ENCODE data around the gene KSR1.
A peak's percentile ranks its signal among the peaks of the same experiment; 100 is the strongest.

KSR1 gene

DNA sequence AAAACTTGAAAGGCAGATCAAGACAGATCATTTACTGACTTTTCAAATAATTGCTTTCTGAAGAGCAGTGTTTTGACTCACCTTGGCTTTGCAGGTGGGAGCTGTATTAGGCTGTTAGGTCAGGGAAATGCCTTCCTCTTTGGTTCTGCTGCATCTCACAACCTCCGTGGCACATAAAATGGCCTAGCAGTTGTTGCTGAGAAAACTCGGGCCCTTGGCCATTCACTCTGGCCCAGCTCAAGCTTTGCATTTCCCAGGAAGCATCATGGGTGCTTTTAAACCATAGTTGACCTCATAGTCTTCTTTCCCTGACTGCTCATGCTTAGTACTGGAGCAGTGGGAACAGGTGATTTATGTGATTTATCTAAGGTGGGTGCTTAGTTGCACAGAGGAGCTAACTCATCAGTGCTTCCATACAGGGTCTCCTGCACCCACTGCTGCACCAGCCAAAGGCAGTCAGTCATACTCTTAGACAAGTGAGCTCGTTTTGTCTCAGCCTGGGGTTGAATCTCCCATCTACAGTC, 83.6 kb downstream of the KSR1 start:
- DNase-seq, result no peak

DNA sequence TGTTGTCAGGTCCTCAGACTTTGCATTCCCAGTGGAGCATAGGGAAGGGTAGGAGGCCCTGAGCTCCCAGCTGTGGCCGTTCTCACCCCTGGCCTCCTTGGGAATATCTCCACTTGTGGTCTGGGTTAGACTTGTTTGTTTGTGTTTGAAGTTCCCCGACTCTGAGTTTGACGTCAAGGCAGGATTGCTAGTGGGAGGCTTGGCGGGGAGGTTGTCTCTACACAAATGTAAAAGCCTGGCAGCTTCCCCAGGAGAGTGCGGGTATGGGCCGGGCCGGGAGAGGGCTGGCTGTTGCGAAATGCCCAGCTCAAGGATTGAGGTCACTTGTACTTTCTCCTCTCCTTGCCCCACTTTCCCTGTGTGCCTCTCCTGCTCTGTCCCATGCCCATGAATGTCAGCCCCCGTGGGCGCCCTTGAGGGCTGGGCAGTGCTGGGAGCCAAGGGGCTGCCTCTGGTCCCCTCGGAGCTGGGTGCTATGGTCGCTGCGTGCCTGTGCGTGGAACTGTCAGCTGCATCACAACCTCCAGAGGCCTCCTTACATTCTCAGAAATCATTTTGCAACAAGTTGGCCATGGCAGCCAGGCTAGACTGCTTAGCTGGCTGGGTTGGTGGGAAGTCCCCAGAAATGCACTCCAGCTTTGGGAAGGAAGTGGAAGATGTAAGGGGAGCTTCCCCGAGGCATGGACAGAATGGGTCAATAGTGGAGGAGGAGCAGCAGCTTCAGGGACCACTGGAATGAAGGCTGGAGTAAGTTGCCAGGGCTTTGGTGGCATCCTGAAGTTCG, 84.3 kb downstream of the KSR1 start:
- no peak for DNase-seq

- no peak for DNase-seq
Measured at GRCh38 chr17:27541301-27542023, 85.2 kb downstream of the KSR1 start.

DNA sequence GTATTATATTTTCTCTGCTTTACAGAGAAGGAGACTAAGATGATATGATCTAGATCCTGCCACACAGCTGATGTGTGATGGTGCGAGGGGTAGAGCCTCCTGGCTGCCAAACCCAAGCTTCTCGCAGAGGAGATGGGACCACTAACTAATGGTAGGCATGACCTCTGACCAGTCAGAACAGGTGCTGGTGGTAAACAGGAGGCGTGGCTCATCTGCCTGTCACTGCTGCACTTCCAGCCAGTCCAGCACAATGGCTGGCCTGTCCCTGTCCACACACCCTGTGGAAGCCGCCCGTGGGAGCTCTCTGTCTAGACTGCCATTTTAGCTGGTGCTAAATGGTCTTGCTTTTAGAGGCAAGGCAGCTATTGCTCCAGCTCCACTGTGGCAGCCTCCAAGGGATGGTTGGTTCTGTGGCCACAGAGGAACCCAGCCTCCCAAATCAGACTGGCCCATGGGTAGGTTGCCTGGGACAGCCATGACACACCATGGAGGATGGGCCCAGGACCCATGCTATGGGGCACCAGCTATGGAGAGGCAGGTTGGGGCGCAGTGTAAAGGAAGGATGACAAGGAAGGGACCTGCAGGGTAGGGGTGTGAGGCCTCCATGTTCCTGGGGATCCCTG, 86.7 kb downstream of the KSR1 start:
- no peak for DNase-seq

DNA sequence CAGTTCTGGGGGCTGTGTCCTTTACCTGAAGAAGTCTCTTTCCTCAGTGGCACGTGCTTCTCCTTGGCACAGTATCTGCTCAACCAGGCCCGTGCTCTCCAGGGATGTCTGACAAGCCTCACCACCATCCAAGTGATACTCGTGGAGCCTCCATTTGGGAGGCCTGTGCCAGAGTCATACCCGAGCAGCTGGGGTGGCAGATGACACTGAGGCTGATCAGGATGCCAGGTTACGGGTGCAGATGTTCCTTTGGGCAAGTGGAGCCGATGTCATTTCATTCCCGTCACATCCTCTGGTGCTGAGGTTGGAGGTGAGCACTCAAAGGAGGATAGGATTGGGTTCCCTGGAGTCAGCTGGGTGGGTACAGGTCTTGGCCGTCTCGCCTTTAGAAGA, 87.2 kb downstream of the KSR1 start:
- no peak for DNase-seq

- DNase-seq, result no peak
Measured at GRCh38 chr17:27543958-27544349, 87.7 kb downstream of the KSR1 start.

- peak; percentile 60 for DNase-seq
Measured at GRCh38 chr17:27544350-27545131, 88.3 kb downstream of the KSR1 start.

GRCh38 chr17:27545562-27546229, 89.4 kb downstream of the KSR1 start:
- DNase-seq, result no peak

DNA sequence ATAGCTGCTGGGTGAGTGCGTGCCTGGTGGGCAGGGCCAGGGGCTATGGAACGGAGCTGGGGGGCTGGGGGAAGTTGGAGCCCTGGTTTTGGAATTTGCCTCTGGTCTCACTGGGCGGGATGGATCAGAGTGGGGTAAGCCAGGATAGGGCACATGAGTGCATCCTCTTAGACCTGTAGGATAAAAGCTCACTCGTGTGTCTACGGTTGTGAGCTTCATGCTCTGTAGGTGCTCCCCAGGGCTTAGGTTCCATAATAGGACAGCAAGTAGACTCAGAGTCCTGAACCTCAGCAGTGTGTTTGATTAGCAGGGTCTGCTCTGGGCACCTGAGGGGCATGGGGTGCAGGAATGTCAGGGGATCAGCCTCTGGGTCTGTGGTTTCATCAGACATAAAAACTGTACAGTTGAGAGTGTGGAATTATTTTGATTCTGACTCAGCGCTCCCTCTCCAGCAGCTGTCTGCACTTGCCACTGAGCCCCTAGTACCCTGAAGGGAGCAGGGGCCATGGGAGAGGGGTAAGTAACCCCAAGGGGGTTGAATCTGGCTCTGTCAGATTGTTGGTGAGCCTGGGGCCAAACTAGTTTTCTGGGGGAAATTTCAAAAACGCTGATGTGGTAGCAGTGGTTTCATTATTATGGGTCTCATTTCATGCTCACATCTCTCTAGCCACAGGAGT, 90.5 kb downstream of the KSR1 start:
- no peak for DNase-seq

GRCh38 chr17:27547301-27547683, 91.0 kb downstream of the KSR1 start:
- DNase-seq, result no peak

DNA sequence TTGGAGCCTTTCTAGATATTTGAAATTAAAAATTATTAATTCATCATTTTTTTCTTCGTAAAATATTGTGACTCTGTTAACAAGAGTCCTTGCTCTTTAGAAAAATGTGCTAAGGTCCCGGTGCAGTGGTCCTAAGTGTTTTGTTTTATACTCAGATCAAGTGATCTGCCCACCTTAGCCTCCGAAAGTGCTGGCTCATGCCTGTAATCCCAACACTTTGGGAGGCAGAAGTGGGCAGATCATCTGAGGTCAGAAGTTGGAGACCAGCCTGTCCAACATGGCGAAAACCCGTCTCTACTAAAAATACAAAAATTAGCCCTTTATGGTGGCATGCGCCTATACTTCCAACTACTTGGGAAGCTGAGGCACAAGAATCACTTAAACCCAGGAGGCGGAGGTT, 92.1 kb downstream of the KSR1 start:
- no peak for DNase-seq

DNA sequence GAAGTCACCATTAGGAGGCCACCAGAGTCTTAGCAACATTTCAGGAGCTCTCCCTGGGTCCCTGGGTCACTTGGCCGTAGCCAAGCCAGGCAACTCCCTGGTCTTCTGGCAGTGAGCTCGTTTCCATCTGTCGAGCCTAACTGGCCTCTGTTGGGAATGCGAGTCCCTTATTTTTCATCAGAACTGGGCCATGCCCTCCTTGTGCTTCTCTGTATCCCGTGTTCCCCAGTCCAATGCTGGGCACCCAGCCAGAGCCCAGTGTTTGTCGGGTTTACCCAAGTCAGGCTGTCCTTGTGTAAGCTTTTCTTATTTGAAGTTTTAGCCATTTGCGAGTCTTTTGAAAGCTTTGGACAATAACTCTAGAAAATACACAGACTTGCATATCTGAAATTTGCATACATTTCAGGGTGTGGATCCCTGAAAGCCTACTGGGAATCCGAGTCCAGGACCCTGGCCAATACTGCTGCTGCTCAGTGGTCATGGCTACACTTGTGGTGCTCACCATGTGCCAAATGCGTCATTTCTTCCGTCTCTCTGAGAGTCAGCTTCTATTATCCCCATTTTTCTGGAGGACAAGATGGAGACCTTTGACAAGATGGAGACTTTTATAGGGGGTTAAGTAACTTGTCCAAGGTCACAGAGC, 93.1 kb downstream of the KSR1 start:
- DNase-seq, result no peak

DNA sequence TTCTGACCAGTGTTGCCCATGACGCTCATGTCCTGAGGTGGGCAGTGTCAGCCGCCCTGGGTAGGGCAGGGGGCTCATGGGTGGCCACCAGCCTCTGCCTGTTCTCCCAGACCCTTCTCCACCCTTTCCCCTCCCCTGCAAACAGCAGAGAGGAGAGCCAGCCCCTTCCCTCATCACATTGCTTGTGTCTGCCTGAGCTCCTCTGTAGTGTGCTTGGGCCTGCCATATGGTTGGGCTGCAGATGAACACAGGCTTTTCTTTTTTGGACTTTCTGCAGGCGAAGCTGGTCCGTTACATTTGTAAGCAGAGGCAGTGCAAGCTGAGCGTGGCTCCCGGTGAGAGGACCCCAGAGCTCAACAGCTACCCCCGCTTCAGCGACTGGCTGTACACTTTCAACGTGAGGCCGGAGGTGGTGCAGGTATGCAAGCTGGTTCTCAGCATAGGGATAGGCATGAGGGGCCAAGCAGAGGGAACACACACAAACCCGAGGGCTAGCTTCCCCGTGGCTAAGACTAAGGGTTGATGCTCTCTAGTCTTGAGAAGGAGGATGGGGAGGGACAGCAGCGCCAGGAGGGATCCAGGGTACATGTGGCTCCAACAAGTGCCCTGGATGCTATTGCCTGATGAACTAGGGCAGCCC, 94.2 kb downstream of the KSR1 start:
- no peak for DNase-seq

DNA sequence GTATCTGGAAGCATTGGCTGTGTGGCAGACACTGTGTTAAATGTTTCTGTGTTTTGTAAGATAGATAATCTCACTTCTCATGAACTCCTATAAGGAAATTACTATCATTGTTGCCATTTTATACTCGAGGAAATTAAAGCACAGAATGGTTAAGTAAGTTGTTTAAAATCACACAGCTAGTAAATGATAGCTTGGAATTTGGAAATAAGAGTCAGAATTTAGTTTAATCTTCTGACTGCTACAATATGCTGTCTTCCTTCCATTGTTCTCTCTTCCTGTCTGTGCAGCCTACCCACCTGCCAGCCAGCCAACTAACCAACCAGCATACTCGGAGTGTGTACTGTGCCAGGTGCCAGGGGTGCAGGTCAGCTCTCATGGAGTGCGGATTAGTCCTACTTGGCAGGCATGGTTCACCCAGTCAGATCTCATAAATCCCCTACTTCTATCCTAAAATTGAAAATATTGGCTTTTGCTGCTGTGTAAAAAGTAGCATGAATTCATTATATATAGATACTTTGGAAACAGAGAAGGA, 94.8 kb downstream of the KSR1 start:
- DNase-seq, result no peak

GRCh38 chr17:27551701-27552248, 95.5 kb downstream of the KSR1 start:
- DNase-seq, result no peak

DNA sequence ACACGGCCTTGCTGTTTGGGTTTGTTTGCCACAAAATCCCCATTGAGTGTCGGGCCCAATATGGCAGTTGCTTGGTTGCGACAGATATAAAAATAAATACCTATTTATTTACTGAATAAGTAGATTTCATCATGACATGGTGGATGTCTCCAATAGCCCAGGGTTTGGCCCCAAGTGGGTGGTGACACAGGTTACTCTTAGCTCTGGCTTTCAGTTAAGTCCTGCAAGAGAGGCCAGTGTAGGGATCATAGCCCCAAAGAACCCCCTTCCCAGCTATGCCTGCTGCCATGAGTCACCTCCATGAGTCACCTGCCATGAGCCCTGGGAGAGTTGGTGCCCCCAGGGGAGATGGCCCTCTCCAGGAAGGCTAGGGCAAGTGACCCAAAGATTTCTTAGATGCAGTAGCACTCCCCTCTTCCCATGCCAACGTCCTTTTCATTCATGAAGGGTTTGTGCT, 96.1 kb downstream of the KSR1 start:
- no peak for DNase-seq

GRCh38 chr17:27553019-27553511, 96.8 kb downstream of the KSR1 start:
- DNase-seq, result no peak

DNA sequence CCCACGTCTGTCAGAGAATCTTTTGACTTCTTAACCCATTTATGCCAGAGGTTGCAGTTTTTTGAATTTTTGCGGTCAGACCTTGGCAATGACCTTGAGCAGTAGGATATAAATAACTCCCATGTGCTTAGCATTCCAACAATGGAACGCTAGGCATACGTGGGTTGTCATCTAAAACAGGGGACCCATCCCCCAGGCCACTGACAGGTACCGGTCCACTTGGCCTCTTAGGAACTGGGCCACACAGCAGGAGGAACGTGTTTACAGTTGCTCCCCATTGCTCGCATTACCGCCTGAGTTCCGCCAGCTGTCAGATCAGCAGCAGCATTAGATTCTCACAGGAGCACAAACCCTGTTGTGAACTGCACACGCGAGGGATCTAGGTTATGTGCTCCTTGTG, 97.9 kb downstream of the KSR1 start:
- no peak for DNase-seq

DNA sequence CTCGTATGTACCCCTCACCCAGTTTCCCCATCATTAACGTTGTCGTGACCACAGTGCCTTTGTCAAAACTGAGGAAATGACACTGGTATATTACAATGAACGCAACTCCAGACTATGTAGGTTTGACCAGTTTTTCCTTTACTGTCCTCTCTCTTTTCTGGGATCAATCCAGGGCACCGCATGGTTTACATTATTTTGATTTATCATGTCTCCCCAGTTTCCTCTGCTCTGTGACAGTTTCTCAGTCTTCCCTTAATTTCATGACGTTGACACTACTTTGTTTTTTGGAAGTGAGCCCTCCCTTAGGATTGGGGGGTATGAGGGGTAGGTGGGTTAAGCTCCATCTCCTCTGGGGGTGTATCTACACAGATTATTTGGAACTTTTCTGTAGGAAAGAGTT, 98.7 kb downstream of the KSR1 start:
- DNase-seq, result no peak

GRCh38 chr17:27555339-27555738, 99.1 kb downstream of the KSR1 start:
- no peak for DNase-seq

Data from stimulated activated naive CD4-positive, alpha-beta T cell treated with Interleukin-2 at 50 U/mL for 16 hours (primary cell).